Ishikawa (cell line): ENCODE measurements around the gene ASRGL1.

Experiments used
- CEBPB ChIP-seq: IDR thresholded peaks from 2 replicates; pipeline ENCODE4 v1.6.1; 2012
- CREB1 ChIP-seq: IDR thresholded peaks from 2 replicates; pipeline ENCODE4 v1.6.1; 2012; ENCODE audit warnings: low read depth
- EP300 ChIP-seq: IDR thresholded peaks from 2 replicates; pipeline ENCODE4 v1.6.1; 2012; ENCODE audit warnings: borderline replicate concordance
- MAX ChIP-seq: IDR thresholded peaks from 2 replicates; pipeline ENCODE4 v1.6.1; 2012
- REST ChIP-seq: IDR thresholded peaks from 2 replicates; pipeline ENCODE4 v1.6.1; 2012; ENCODE audit warnings: low read depth, mild to moderate bottlenecking
- TAF1 ChIP-seq: IDR thresholded peaks from 2 replicates; pipeline ENCODE4 v1.6.1; 2012; ENCODE audit warnings: low read depth, mild to moderate bottlenecking
- TEAD4 ChIP-seq: IDR thresholded peaks from 2 replicates; pipeline ENCODE4 v1.6.1; 2012

GRCh38 chr11:62353841-62354240 is 16.6 kb downstream of the ASRGL1 start:
- no peak for TF ChIP-seq TAF1
- no peak for TF ChIP-seq REST
- no peak for TF ChIP-seq TEAD4
- TF ChIP-seq MAX = no peak
- no peak for TF ChIP-seq CEBPB
- TF ChIP-seq EP300 = no peak
- TF ChIP-seq CREB1 = no peak
